Stimulated activated CD4-positive, alpha-beta T cell treated with anti-CD3 and anti-CD28 coated beads, TNF-alpha, amount 100 ng/mL, for 1 hour (primary cell): ENCODE data around the gene FCER2.
A peak's percentile ranks its signal among the peaks of the same experiment; 100 is the strongest.

Source experiments
- DNase-seq, 3 donors: peaks; one replicate each; pipeline ENCODE4 v3.0.0-alpha.2; 2020; ENCODE audit warnings: low read depth in 3 of 3, low spot score in 1 of 3

Gene FCER2

GRCh38 chr19:7734220-7735203 is 32.6 kb upstream of the FCER2 start:
- no peak for DNase-seq

GRCh38 chr19:7733376-7733775 is 31.4 kb upstream of the FCER2 start:
- no peak for DNase-seq

- no peak for DNase-seq
Observed at GRCh38 chr19:7732045-7732444, 30.1 kb upstream of the FCER2 start, which contains the start of gene CLEC4G. TSS of gene CLEC4G (minus strand) at chr19:7732110. CDS start at chr19:7732102, 8 bp downstream.

- DNase-seq = no peak
Observed at GRCh38 chr19:7731615-7732014, 29.7 kb upstream of the FCER2 start.

- no peak for DNase-seq
Observed at GRCh38 chr19:7731218-7731595, 29.3 kb upstream of the FCER2 start.

- no peak for DNase-seq
Observed at GRCh38 chr19:7730286-7731217, 28.6 kb upstream of the FCER2 start.

- DNase-seq = no peak
Observed at GRCh38 chr19:7729831-7730285, 27.9 kb upstream of the FCER2 start.

- DNase-seq = no peak
Observed at GRCh38 chr19:7729211-7729610, 27.3 kb upstream of the FCER2 start.

- DNase-seq = no peak
Observed at GRCh38 chr19:7725791-7726190, 23.9 kb upstream of the FCER2 start.

- no peak for DNase-seq
Observed at GRCh38 chr19:7722231-7722651, 20.3 kb upstream of the FCER2 start.

- no peak for DNase-seq
Observed at GRCh38 chr19:7720351-7720750, 18.4 kb upstream of the FCER2 start.

GRCh38 chr19:7718668-7719067 is 16.7 kb upstream of the FCER2 start:
- no peak for DNase-seq

- no peak for DNase-seq
Observed at GRCh38 chr19:7716762-7717161, 14.8 kb upstream of the FCER2 start.

GRCh38 chr19:7715671-7716070 is 13.7 kb upstream of the FCER2 start:
- no peak for DNase-seq

GRCh38 chr19:7710616-7711015 is 8.7 kb upstream of the FCER2 start:
- DNase-seq = no peak

- DNase-seq = no peak
Observed at GRCh38 chr19:7709932-7710460, 8.1 kb upstream of the FCER2 start.

GRCh38 chr19:7706955-7707456 is 5.1 kb upstream of the FCER2 start:
- no peak for DNase-seq

GRCh38 chr19:7706188-7706954 is 4.4 kb upstream of the FCER2 start:
- no peak for DNase-seq

- peak; percentile 23 to 54 (median 52) for DNase-seq
Observed at GRCh38 chr19:7705387-7706187, 3.7 kb upstream of the FCER2 start.
